ENCODE measurements around the gene FGGY.
"Not testable (repeated sequence)": the region's sequence is repeated elsewhere in the genome, so short reads cannot be mapped to it uniquely, and the experiment has no call there.

The FGGY gene

DNA sequence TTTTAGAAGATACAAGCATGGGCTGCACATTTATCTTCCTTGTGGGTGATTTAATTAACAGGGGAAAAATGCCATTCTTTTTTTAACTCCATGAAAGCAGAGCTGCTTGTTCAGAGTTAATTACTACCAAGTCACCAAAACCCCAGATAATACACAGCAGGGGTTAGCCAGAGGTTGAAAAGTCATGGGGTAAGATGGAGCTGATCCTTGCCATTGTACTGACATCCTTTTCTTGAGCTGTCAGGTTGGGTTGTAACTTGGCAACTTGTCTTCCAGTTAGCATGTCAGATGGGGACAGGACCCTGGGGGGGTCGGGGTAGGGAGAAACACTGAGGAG, 260.6 kb downstream of the FGGY start:
- DNase-seq: no peak

DNA sequence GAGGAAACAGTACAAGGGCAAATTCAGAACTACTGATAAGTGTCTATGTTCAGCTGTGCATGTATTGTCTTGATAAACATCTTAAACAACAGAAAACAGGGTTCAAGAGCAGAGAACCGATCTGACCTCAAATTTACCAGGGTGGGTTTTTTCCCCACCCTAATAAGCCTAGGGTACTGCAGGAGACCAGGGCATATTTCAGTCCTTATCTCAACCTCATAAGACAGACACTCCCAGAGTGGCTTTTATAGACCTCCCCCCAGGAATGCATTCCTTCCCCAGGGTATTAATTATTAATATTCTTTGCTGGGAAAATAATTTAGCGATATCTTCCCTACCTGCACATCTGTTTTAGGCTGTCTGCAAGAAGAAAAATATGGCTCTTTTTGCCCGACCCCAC, 261.7 kb downstream of the FGGY start:
- not testable (repeated sequence) for DNase-seq

DNA sequence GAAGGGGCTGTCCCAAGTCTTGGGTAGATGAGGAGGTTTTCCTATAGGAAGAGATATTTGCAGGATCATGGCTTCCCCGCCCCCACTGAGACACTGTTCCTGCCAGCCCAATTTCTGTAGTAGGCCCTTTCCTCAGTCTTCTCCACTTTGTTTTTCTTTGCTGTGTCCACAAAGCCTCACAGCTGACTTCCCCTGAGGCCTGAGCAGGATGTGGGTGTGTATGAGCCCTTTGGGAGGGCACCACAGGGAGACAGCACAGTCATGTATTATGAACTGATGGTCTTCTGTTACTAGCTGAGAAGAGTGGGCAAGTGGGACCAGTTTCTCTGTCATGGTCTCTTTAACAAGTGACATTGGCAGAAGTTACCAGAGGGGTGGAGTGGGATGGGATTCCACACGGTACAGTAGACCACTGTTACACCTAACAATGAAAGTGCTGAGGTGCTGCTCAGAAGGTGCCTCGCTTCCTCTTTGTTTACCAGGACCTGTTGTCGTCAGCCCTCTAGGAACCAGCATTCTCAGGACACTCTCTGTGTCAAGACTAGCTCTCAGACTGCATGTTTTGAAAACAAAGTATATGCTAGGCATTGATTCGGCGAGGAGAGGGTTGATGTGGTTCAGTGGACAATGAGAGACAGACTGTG, 264.0 kb downstream of the FGGY start:
- DNase-seq: no peak

GRCh38 chr1:59561796-59562195, 264.9 kb downstream of the FGGY start:
- no peak for DNase-seq

DNA sequence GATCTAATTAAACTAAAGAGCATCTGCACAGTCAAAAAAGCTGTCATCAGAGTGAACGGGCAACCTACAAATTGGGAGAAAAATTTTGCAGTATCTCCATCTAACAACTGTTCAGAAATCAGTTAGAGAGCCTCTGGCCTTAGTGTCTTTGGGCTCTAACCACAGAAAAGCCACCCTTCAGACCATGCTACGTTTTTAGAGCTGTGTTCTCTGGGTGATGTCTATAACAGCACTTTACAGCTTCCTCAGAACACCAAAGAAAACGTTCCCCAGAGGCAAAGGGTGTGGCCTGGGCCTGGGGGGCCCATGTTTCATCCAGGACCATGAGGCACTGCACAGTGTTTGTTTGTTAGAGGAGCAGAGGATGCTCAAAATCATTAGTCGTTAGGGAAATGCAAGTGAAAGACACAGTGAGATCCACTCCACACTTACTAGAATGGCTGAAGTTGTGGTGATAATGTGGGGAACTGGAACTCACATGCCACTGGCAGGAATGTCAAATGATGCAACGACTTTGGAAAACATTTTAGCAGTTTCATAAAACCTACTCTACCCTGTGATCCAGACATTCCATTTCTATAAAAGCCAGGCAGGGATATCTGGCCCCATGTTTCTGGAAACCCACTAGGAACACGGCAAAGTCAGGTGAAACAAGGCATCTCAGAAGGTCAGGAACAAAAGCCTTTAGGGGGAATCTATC, 267.4 kb downstream of the FGGY start:
- DNase-seq: no peak

- DNase-seq: no peak
Measured at GRCh38 chr1:59565611-59566410, 268.9 kb downstream of the FGGY start.

DNA sequence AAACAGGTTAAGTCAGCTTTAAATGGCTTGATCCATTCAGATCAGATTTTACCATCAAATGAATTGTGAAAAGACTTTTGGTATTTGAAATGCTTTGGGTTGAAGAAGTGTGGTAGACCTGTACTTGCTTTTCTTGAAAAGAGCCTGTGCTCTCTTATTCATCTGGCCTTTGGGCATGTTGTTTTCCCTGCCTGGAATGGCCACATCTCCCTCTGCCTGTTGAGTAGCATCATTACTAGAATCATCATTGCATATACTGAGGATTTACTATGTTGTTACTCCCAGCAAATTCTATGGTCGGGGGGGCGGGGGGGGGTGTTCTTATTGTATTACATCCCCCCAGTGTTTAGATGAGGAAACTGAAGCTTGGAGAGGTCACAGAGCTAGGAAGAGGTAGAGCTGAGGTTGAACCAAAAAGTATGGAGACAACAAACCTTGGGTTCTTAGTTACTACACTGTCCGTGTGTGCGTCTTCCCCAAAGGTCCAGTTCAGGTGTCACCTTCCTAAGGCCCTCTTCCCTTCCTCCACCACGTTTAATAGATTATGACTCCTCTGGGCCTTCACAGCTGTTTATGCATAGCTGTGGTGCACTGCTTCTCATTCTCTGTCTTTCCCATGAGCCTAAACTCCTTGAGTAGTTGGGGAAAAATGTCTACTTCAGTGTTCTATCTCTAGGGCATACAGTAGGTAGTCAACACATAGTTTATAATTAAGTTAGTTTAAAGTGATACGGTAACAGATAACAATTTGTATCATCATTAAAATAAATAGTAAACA, 271.5 kb downstream of the FGGY start:
- no peak for DNase-seq

DNA sequence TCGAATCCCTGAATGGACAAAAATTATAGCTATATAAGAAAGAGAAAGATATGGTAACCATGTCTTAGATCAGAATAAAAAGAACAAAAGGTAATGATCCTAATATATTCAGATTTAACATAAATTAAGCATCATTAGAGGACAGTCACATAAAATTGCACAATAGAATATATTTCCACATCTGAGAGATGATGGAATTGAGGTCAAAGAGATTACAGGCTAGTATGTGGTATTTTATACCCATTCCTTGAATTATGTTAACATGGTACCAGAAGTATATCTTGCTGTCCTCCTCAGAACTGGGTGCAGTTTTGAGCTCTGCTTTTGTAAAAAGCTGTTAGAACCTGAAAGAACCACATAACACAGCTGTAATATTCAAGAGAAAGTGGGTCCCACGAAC, 272.3 kb downstream of the FGGY start:
- no peak for DNase-seq

DNA sequence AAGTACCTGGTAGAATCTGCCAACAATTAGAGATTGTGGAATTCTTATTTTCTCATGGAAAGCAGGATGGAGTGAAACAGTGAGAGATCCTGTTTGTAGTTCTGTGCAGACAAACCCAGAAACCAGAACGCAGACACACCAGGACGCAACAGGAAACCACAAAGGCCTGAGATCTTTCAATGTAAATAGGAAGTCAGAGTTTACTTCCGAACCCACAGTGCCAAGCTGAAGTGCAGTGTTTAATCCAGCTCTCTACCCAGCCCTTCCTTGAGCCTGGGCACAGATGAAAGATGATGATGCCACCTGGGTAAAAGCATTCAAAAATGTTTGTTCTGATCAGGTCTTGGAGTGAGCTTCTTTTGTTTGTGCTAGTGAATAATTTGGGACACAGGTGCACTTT, 273.6 kb downstream of the FGGY start:
- peak; percentile 49 for DNase-seq

GRCh38 chr1:59574085-59574484, 277.2 kb downstream of the FGGY start:
- no peak for DNase-seq

- no peak for DNase-seq
Measured at GRCh38 chr1:59577774-59578173, 280.9 kb downstream of the FGGY start.

GRCh38 chr1:59579222-59579621, 282.3 kb downstream of the FGGY start:
- DNase-seq: no peak

- DNase-seq: no peak
Measured at GRCh38 chr1:59580257-59580656, 283.4 kb downstream of the FGGY start.

DNA sequence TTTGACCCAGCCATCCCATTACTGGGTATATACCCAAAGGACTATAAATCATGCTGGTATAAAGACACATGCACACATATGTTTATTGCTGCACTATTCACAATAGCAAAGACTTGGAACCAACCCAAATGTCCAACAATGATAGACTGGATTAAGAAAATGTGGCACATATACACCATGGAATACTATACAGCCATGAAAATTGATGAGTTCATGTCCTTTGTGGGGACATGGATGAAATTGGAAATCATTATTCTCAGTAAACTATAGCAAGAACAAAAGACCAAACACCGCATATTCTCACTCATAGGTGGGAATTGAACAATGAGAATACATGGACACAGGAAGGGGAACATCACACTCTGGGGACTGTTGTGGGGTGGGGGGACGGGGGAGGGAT, 295.5 kb downstream of the FGGY start:
- DNase-seq: not testable (repeated sequence)

GRCh38 chr1:59592924-59593323, 296.0 kb downstream of the FGGY start:
- DNase-seq: no peak

DNA sequence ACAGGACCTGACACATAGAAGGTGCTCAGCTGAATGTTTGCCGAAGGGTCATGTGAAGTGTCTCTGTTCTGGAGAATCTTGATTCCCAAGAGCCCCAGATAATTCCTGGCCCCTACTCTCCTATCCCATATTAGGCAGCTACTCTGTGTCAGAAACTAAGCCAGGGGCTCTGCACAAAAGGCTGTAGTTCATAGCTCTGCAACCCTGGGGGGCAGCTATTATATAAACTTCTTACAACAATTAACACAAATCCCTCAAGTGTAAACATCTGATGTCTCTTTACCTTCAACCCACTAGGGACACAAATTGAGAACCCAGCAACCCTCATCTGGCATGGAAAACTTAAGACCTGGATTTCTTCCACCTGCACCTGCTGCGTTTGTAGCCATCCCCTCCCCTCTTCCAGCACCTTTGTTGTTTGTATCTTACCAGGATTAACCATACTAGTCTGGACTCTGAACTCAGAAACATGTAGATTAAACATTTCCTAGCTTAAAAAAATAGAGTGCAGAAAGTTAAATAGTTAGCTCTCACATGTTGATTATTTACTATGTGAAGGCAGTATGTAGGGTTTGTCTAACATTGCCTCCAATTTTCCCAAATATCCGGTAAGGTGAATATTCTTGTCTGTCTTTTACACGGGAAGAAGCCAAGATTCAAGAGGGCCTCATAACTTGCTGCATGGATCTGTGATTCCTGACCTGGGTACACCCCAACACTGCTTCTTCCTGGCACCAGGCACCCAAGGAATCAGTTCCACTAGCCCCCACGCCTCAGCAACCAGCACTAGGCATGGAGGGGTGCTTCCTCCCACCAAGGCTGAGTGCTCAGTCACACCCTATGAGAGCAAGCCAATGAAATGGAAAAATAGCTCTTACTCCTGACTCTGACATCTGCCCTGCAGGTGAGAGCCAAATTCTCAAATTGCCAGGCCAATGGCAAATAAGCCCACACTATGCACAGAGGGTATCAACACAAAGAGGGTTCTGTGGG, 297.2 kb downstream of the FGGY start:
- DNase-seq: no peak

DNA sequence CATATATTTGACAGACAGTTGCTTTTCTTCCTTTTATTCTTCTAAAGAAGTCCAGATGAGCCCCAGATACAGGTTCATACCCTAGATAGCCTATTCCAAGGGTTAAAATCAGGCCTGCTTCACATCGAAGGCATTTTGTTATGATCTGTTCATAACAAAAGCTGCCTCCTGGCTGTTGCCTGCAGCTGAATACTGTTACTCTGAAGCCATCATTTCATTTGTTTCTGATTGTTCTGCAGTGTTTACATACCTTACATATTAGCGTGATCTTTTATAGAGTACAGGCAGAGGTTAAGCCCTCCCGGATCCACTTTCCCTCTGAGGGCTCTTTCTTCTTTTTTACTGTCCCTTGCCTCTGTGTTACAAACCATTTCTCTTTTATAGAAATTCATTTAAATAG, 298.9 kb downstream of the FGGY start:
- peak; percentile 43 for DNase-seq

GRCh38 chr1:59596432-59596831, 299.5 kb downstream of the FGGY start:
- DNase-seq: no peak

DNA sequence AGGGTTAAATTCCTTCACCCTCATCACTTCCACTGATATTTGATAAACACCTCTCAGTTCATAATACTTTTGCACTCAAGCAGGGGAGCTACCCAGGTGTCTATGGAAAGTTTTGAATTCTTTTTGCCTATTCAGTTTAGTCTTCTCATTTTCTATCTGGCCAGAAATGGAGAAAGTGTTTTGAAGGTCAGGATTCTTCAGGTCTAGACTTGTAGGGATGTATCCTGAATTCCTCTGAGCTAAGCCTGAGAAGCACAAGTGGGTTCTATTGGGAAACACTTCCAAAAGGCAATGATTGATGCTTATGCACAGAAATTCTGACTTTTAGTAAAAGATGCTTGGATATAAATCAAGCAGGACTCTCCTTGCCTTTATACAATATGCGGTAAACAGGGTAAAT, 300.1 kb downstream of the FGGY start:
- DNase-seq: no peak

GRCh38 chr1:59597420-59598119, 300.7 kb downstream of the FGGY start:
- DNase-seq: no peak

GRCh38 chr1:59598120-59598440, 301.2 kb downstream of the FGGY start:
- no peak for DNase-seq

GRCh38 chr1:59601041-59601441, 304.1 kb downstream of the FGGY start:
- no peak for DNase-seq
